Osteoblast (primary cell): Measurements from ENCODE around the gene EXOSC10. TPM values are rescaled to one million over a fixed set of nuclear protein-coding genes. Genes with fewer than 3 reads are reported as not detected.

ENCODE experiments used
- DNase-seq: peaks from one replicate; pipeline ENCODE4 v3.0.0; 2011; ENCODE audit warnings: low spot score, mixed read lengths; ENCODE audit not compliant: insufficient read length; ENCODE audit errors: missing footprints
- H2AFZ ChIP-seq: 2 replicates; pipeline ENCODE4 v1.6.0; 2011; ENCODE audit warnings: mild to moderate bottlenecking, low read length
- H3K27ac ChIP-seq: 2 replicates; pipeline ENCODE4 v1.5.1; 2011; ENCODE audit warnings: mild to moderate bottlenecking, low read depth, low read length, moderate library complexity
- H3K27me3 ChIP-seq: 2 replicates; pipeline ENCODE4 v1.6.0; 2012; ENCODE audit warnings: mild to moderate bottlenecking, control low read depth, inconsistent platforms, low read length, moderate library complexity; ENCODE audit not compliant: insufficient read depth
- H3K36me3 ChIP-seq: 2 replicates; pipeline ENCODE4 v1.5.1; 2011; ENCODE audit warnings: mild to moderate bottlenecking, low read length, control low read depth, moderate library complexity; ENCODE audit not compliant: insufficient read depth
- H3K4me1 ChIP-seq: 2 replicates; pipeline ENCODE4 v1.5.1; 2011; ENCODE audit warnings: mild to moderate bottlenecking, low read length, control low read depth, moderate library complexity; ENCODE audit not compliant: insufficient read depth
- H3K4me2 ChIP-seq: 2 replicates; pipeline ENCODE4 v1.6.0; 2011; ENCODE audit warnings: mild to moderate bottlenecking, low read length; ENCODE audit not compliant: insufficient read depth
- H3K4me3 ChIP-seq: fragments of 200-600 bp; sonication (generic); 3 replicates; pipeline ENCODE4 v1.5.1; 2012; ENCODE audit warnings: mild to moderate bottlenecking, low read length, inconsistent platforms; ENCODE audit not compliant: insufficient read depth
- H3K79me2 ChIP-seq: 2 replicates; pipeline ENCODE4 v1.6.0; 2012; ENCODE audit warnings: mild to moderate bottlenecking, low read length, control low read depth, inconsistent platforms; ENCODE audit not compliant: insufficient read depth
- H3K9me3 ChIP-seq: 2 replicates; pipeline ENCODE4 v1.5.1; 2011; ENCODE audit warnings: low read depth, low read length, control low read depth
- H4K20me1 ChIP-seq: 2 replicates; pipeline ENCODE4 v1.6.0; 2012; ENCODE audit warnings: mild to moderate bottlenecking, low read length, control low read depth; ENCODE audit not compliant: insufficient read depth
- total RNA-seq: library from RNA; depleted of rRNA; stranded (reverse); fragments of >200 nt; gene quantifications from 2 replicates; pipeline ENCODE4 v1.2.3, GENCODE V29; 2012
- TF ChIP-seq, protein P1 (sequence below): IDR thresholded peaks from 2 replicates; pipeline ENCODE4 v1.5.1; 2011; ENCODE audit warnings: mild to moderate bottlenecking, low read depth, low read length, moderate library complexity; ENCODE audit errors: extremely low read depth

The EXOSC10 gene
- total RNA-seq, 1 donor, result 43.4 TPM

DNA sequence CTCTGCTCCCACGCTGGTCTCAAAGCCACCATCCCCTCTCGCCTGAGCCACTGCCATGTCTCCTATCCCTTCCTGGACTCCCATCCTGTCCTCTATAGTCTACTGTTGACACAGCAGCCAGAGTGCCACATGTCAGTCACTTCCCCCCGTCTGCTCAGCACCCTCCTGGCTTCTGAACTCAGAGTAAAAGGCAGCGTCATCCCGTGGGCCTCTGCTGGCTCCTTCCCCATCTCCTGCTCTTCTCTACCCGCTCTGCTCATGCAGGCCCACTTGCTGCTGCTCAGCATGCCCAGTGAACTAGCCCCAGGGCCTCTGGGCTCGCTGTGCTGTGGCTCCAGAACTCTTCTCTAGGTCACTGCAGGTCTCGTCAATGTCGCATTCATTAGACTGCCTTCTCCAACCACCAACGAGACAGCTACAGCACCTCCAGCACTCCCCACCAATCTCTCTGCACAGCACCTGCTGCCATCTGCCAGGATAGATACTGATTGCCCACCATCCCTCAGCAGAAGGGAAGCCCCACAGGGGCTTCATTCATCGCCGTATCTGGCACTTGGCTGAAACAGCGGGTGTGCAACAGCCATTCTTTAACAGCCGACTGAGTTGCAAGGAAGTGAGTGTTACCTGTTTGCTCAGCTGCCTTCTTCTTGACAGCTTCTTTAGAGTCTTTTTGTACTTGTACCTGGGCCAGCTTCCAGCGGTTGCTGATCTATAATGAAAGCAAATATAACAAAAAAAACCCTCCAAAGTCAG, 28.0 kb downstream of the EXOSC10 start:
- Histone ChIP-seq H3K27me3 (no peaks in the 10 kb centered on the region), H3K27ac (no peak overlapping the region), H3K79me2 (no peaks in the 10 kb centered on the region), H4K20me1 (no peaks in the 10 kb centered on the region), H3K36me3 (peaks cover 73% of the 10 kb centered on the region), H2AFZ (no peak overlapping the region), H3K4me2 (no peak overlapping the region), H3K4me3 (no peak overlapping the region), H3K4me1 (no peaks in the 10 kb centered on the region), H3K9me3 (no peaks in the 10 kb centered on the region)
- peak; percentile 22 for DNase-seq
- TF ChIP-seq, protein P1, sequence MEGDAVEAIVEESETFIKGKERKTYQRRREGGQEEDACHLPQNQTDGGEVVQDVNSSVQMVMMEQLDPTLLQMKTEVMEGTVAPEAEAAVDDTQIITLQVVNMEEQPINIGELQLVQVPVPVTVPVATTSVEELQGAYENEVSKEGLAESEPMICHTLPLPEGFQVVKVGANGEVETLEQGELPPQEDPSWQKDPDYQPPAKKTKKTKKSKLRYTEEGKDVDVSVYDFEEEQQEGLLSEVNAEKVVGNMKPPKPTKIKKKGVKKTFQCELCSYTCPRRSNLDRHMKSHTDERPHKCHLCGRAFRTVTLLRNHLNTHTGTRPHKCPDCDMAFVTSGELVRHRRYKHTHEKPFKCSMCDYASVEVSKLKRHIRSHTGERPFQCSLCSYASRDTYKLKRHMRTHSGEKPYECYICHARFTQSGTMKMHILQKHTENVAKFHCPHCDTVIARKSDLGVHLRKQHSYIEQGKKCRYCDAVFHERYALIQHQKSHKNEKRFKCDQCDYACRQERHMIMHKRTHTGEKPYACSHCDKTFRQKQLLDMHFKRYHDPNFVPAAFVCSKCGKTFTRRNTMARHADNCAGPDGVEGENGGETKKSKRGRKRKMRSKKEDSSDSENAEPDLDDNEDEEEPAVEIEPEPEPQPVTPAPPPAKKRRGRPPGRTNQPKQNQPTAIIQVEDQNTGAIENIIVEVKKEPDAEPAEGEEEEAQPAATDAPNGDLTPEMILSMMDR, result no peak

DNA sequence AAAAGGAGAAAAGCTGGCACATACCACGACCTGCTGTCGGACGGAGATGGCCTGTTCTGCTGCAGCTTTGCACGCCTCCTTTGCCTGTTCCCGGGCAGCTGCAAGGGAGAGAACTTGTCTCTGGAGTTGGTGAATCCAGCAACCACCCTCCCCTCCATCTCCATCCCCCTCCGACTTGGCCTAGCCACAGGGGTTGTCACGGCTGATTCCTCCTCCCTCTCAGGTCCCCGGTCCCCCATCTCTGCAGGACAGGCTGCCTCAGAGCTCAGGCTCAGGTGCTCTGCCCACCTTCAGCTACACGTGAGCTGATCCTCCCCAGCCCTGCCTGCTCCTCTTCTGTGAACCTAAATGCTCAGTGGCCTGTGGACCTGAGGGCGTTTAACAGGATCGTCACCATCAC, 28.8 kb downstream of the EXOSC10 start:
- H3K4me3 ChIP-seq, result no peak overlapping the region
- TF ChIP-seq, protein P1, result no peak
- H3K79me2 ChIP-seq, result no peaks in the 10 kb centered on the region
- H3K27ac ChIP-seq, result no peak overlapping the region
- no peaks in the 10 kb centered on the region for H3K27me3 ChIP-seq
- DNase-seq, result peak; percentile 13
- no peaks in the 10 kb centered on the region for H3K9me3 ChIP-seq
- no peaks in the 10 kb centered on the region for H4K20me1 ChIP-seq
- no peak overlapping the region for H3K4me2 ChIP-seq
- H3K4me1 ChIP-seq, result no peaks in the 10 kb centered on the region
- H2AFZ ChIP-seq, result no peak overlapping the region
- peaks cover 72% of the 10 kb centered on the region for H3K36me3 ChIP-seq

DNA sequence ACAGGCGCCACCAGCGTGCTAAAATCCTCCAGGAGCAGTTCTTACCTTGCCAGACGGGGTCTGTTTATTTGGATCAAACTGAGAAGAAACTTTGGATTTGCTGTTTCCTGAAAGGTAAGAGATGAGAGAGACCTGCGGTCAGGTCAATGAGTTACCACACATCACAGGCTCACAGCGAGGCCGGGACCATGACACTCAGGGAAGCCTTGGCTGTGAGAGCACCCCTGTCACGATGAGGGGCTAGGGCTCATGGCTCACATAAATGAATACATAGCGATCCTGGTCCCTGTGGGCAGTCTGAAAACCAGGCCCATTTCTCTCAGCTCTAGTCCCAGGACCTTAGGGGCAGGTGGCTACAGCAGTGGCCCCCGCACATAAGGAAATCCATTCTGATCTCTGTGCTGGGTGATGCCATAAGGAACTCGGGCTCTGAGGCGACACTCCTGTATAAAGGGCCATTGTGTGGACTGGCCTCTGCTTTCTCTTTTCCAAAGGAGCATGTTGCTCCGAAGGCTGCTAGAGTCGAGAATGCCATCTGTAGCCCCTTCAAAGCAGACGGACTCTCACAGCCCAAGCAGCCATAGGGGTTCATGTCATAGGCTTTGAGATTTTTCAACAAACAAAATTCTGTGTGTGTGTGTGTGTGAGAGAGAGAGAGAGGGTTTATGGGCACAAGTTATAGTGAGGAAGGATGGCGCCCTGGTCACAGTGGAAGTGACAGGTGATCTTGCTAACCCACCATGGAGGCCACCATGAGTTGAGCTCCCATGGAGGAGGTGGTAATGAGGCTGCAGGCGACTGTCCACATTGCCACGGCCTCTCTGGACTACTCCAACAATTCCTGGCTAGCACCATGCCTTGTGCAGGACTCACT, 30.8 kb downstream of the EXOSC10 start:
- peaks cover 75% of the 10 kb centered on the region for H3K36me3 ChIP-seq
- peak; percentile 62 for DNase-seq
- no peak overlapping the region for H3K4me3 ChIP-seq
- H3K4me1 ChIP-seq, result no peaks in the 10 kb centered on the region
- no peaks in the 10 kb centered on the region for H3K27me3 ChIP-seq
- no peaks in the 10 kb centered on the region for H3K9me3 ChIP-seq
- TF ChIP-seq, protein P1, result no peak
- H3K79me2 ChIP-seq, result no peaks in the 10 kb centered on the region
- no peaks in the 10 kb centered on the region for H4K20me1 ChIP-seq
- H2AFZ ChIP-seq, result no peak overlapping the region
- no peak overlapping the region for H3K4me2 ChIP-seq
- H3K27ac ChIP-seq, result no peak overlapping the region
